Endothelial cell of umbilical vein (primary cell): ENCODE results near the gene AMT.

Source experiments
- EZH2 ChIP-seq: IDR thresholded peaks from 2 replicates; pipeline ENCODE4 v1.6.1; 2012; ENCODE audit warnings: borderline replicate concordance, low read depth, mild to moderate bottlenecking, moderate library complexity, low read length, inconsistent platforms; ENCODE audit not compliant: severe bottlenecking
- FOS ChIP-seq: IDR thresholded peaks from 2 replicates; pipeline ENCODE4 v1.6.1; 2011; ENCODE audit warnings: mild to moderate bottlenecking, low read length, moderate library complexity, borderline replicate concordance; ENCODE audit not compliant: insufficient read depth
- GATA2 ChIP-seq: IDR thresholded peaks from 2 replicates; pipeline ENCODE4 v1.7.0; 2011; ENCODE audit warnings: low read depth, mild to moderate bottlenecking, moderate library complexity, mixed read lengths, low read length; ENCODE audit not compliant: insufficient read length, insufficient read depth
- JUN ChIP-seq: IDR thresholded peaks from 2 replicates; pipeline ENCODE4 v1.6.1; 2011; ENCODE audit warnings: borderline replicate concordance, low read depth; ENCODE audit not compliant: insufficient read length, insufficient read depth
- MYC ChIP-seq: IDR thresholded peaks from one replicate; pipeline ENCODE4 v1.6.1; 2011; ENCODE audit warnings: mild to moderate bottlenecking, low read depth, low read length
- POLR2A ChIP-seq: IDR thresholded peaks from 2 replicates; pipeline ENCODE4 v1.6.1; 2012; ENCODE audit warnings: low read depth, mild to moderate bottlenecking, control low read depth, low read length
- POLR2AphosphoS5 ChIP-seq: IDR thresholded peaks from 2 replicates; pipeline ENCODE4 v1.6.1; 2012; ENCODE audit warnings: low read depth, mild to moderate bottlenecking, control low read depth, low read length, moderate library complexity; ENCODE audit not compliant: insufficient read depth
- TF ChIP-seq, protein P1 (sequence below), 2 donors: IDR thresholded peaks; 1 replicate in 1 of 2; 2 replicates in 1 of 2; pipeline ENCODE4 v1.5.1; 2011; ENCODE audit warnings: low read length in 2 of 2, mild to moderate bottlenecking in 2 of 2, moderate library complexity in 2 of 2, control low read depth in 1 of 2, inconsistent platforms in 1 of 2, low read depth in 1 of 2; ENCODE audit not compliant: insufficient read depth in 1 of 2; ENCODE audit errors: extremely low read depth in 1 of 2
- TF ChIP-seq, protein P2 (sequence below): IDR thresholded peaks from 2 replicates; pipeline ENCODE4 v1.6.1; 2011; ENCODE audit not compliant: insufficient read depth, insufficient read length

DNA sequence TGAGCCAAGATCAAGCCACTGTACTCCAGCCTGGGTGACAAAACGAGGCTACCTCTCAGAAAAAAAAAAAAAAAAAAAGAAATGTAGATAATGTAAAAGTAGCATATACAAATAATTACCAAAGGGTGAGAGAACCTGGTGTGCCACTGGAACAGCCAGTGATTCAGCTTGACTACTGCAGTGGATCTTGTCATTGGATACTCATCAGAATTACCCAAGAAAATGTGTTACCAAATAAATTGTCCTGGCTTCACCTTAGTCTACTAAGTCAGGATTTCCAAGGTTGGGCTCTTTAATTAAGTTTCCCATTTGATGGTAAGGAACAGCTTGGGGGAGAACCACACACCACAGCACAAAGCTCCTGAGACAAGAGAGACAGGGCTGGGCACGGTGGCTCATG lies 5.3 kb upstream of the AMT start:
- TF ChIP-seq, protein P1, sequence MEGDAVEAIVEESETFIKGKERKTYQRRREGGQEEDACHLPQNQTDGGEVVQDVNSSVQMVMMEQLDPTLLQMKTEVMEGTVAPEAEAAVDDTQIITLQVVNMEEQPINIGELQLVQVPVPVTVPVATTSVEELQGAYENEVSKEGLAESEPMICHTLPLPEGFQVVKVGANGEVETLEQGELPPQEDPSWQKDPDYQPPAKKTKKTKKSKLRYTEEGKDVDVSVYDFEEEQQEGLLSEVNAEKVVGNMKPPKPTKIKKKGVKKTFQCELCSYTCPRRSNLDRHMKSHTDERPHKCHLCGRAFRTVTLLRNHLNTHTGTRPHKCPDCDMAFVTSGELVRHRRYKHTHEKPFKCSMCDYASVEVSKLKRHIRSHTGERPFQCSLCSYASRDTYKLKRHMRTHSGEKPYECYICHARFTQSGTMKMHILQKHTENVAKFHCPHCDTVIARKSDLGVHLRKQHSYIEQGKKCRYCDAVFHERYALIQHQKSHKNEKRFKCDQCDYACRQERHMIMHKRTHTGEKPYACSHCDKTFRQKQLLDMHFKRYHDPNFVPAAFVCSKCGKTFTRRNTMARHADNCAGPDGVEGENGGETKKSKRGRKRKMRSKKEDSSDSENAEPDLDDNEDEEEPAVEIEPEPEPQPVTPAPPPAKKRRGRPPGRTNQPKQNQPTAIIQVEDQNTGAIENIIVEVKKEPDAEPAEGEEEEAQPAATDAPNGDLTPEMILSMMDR (IDR thresholded peaks at IDR 0.05; ENCODE audit: extremely low read depth in 1 of 2, insufficient read depth in 1 of 2, low read depth in 1 of 2, low read length in 2 of 2), result no peak
- TF ChIP-seq FOS (no peak), POLR2A (no peak), EZH2 (no peak), GATA2 (no peak), JUN (no peak), POLR2AphosphoS5 (no peak), MYC (no peak)
- TF ChIP-seq, protein P2, sequence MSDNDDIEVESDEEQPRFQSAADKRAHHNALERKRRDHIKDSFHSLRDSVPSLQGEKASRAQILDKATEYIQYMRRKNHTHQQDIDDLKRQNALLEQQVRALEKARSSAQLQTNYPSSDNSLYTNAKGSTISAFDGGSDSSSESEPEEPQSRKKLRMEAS, result no peak
